ENCODE data around the gene TRAF3. TPM values are rescaled to one million over a fixed set of nuclear protein-coding genes. Genes with fewer than 3 reads are reported as not detected.

The TRAF3 gene
- total RNA-seq, 2 experiments from 2014 or later = 39.1 to 40.2 TPM

DNA sequence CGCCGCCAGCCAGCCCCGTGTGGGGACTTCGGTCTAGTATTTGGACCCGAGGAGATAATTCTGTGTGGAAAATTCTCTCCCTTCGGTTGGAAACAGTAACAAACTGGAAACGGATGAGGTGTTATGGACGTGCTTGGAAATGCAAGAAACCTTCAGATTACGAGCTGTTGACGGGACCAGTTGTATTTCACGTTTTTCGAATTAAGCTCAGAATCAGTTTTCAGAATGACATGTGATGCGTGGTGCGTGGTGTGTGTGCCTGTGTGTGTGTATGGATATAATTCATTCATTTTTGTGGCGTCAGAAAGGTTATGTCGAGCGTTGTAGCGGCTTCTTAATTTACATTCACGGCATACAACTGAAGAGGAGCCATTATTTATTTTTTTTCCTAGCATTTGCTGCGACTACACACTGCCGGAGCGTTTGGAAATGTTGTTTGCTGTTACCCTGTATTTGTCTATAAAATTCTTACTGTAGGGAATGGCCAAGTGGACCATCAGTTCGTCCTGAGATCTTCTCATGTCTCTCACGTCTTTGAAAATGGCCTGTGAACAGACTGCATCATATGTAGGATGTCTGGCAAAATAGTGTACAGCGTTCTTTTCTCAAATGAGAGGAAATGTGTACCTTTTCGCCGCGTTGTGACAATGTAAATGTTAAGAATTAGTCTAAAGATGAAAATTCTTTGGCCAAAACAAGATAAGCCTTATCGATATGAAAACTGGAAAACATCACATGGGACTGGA, 1.3 kb downstream of the TRAF3 start:
- intact Hi-C loops (cut with micrococcal nuclease) = loop anchor here (5.0 kb wide), 1 partner anchor 39 kb away; no protein-coding TSS in a partner anchor
- CTCF ChIA-PET = no interaction called here
- H3K9me3 Mint-ChIP-seq = no peaks in the 10 kb centered on the region
- DNase-seq (peak; percentile 38), ATAC-seq (no peak)
- peaks cover 60% of the 10 kb centered on the region for H3K4me1 Mint-ChIP-seq (ENCODE audit: low read depth)
- peak overlapping the region; percentile 90 for H3K27ac Mint-ChIP-seq
- TF ChIP-seq CTCF (IDR thresholded peaks at IDR 0.05) = no peak
- no peaks in the 10 kb centered on the region for H3K27me3 Mint-ChIP-seq
- POLR2A ChIA-PET = interaction anchor here (0.6 to 1.0 kb wide), 8 partner anchors 10 to 138 kb away, joined by 3 to 6 read pairs (median 3); no protein-coding TSS in a partner anchor
- H3K4me3 Mint-ChIP-seq = peak overlapping the region; percentile 85
- H3K36me3 Mint-ChIP-seq (ENCODE audit: low read depth) = peaks cover 28% of the 10 kb centered on the region

GRCh38 chr14:102779084-102779462, 1.8 kb downstream of the TRAF3 start:
- TF ChIP-seq CTCF (IDR thresholded peaks at IDR 0.05) = no peak
- Mint-ChIP-seq H3K27me3 (no peaks in the 10 kb centered on the region), H3K4me1 (ENCODE audit: low read depth) (peaks cover 65% of the 10 kb centered on the region), H3K36me3 (ENCODE audit: low read depth) (peaks cover 28% of the 10 kb centered on the region), H3K27ac (peak overlapping the region; percentile 90), H3K9me3 (no peaks in the 10 kb centered on the region), H3K4me3 (peak overlapping the region; percentile 85)
- ChIA-PET CTCF (no interaction called here), POLR2A (interaction anchor here (0.6 to 1.4 kb wide), 4 partner anchors 12 to 93 kb away, joined by 3 to 4 read pairs (median 4); no protein-coding TSS in a partner anchor)
- DNase-seq (no peak), ATAC-seq (no peak)
- intact Hi-C loops (cut with micrococcal nuclease) = loop anchor here (5.0 kb wide), 1 partner anchor 38 kb away; no protein-coding TSS in a partner anchor

DNA sequence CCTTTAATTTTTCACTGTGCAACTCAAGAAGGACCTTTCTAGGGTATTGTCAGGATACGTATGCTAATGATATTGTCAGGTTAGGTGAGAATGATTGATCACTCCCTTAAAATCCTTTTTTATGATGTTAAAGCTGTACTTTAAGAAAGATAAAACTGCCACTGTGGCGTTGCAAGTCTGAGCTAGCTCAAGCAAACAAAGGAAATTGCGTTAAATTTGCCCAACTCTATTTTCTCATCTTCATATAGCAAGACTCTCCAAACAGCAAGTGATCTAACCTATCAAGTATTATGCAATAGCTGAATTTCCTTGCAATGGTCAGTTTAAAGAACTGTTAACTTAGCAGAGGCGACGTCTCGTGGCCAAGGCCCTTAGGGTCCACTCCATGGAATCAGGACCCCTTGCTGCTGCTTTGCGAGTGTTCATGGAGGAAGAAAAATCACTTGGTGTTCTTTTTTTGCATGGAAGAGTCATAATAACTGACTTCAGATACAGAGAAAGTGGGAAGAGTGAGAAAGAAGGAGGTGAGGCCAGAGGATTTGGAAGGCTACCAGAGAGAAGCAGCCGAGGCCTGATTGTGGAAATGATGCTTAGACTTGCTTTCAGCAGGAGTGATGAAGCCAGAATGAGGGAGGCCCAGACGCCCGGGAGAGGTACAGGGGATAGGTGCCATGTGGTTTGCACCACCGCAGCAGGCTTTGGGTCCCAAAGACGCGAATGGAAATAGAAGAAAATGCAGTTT, 2.5 kb downstream of the TRAF3 start:
- ATAC-seq = no peak
- Mint-ChIP-seq H3K27me3 (no peaks in the 10 kb centered on the region), H3K4me1 (ENCODE audit: low read depth) (peaks cover 64% of the 10 kb centered on the region), H3K27ac (peak overlapping the region; percentile 90), H3K4me3 (peak overlapping the region; percentile 85), H3K9me3 (no peaks in the 10 kb centered on the region), H3K36me3 (ENCODE audit: low read depth) (peaks cover 28% of the 10 kb centered on the region)
- ChIA-PET POLR2A (interaction anchor here (0.9 to 1.4 kb wide), 3 partner anchors 14 to 81 kb away, joined by 3 to 4 read pairs (median 3); no protein-coding TSS in a partner anchor), CTCF (no interaction called here)
- no peak for TF ChIP-seq CTCF (IDR thresholded peaks at IDR 0.05)
- no peak for DNase-seq
- intact Hi-C loops (cut with micrococcal nuclease) = loop anchor here (5.0 kb wide), 1 partner anchor 38 kb away; no protein-coding TSS in a partner anchor

DNA sequence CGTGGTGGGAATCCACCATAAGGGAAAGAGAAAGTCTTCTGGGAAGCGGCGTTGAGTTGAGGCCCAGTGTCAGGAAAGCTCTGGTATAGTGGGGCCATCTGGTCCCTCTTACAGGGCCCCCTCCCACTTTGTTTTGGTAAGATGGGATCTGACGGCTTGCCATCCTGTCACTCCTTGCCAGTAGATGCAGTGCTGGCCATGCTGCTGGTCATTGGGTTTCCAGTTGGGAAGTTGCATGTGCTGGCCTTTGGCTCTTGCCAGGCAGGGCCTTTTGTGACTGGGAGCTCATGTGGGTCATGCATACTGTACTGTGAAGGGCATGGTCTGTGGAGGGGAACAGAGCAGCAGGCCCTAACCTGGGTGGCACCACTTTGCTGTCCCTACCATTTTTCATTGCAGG, 3.8 kb downstream of the TRAF3 start:
- ChIA-PET POLR2A (no interaction called here), CTCF (interaction anchor here (0.8 kb wide), 1 partner anchor 86 kb away, joined by 3 read pairs; no protein-coding TSS in a partner anchor)
- no peaks in the 10 kb centered on the region for H3K9me3 Mint-ChIP-seq
- no peaks in the 10 kb centered on the region for H3K27me3 Mint-ChIP-seq
- H3K36me3 Mint-ChIP-seq (ENCODE audit: low read depth) = peaks cover 30% of the 10 kb centered on the region
- intact Hi-C loops (cut with micrococcal nuclease) = no loop called here
- H3K4me3 Mint-ChIP-seq = no peak overlapping the region
- peaks cover 69% of the 10 kb centered on the region for H3K4me1 Mint-ChIP-seq (ENCODE audit: low read depth)
- ATAC-seq = no peak
- peak overlapping the region; percentile 26 for H3K27ac Mint-ChIP-seq
- no peak for DNase-seq
- TF ChIP-seq CTCF (IDR thresholded peaks at IDR 0.05) = no peak
